GM10266 (cell line): ENCODE data around the gene MAP3K9.

Experiments
- DNase-seq: peaks from one replicate; pipeline ENCODE4 v3.0.0; 2012; ENCODE audit errors: extremely low spot score
- CTCF ChIP-seq: IDR thresholded peaks from 2 replicates; pipeline ENCODE4 v1.5.1; 2012; ENCODE audit warnings: mild to moderate bottlenecking, low read depth; ENCODE audit not compliant: control insufficient read depth, insufficient read depth; ENCODE audit errors: missing control alignments

Gene MAP3K9

GRCh38 chr14:70696026-70696425, 113.3 kb downstream of the MAP3K9 start:
- no peak for TF ChIP-seq CTCF
- no peak for DNase-seq

- no peak for TF ChIP-seq CTCF
- DNase-seq = no peak
Measured at GRCh38 chr14:70692210-70692609, 117.1 kb downstream of the MAP3K9 start.

GRCh38 chr14:70685474-70686197, 123.7 kb downstream of the MAP3K9 start:
- no peak for DNase-seq
- TF ChIP-seq CTCF = no peak

GRCh38 chr14:70683983-70684382, 125.3 kb downstream of the MAP3K9 start:
- DNase-seq = no peak

GRCh38 chr14:70680748-70681147, 128.6 kb downstream of the MAP3K9 start:
- no peak for TF ChIP-seq CTCF
- no peak for DNase-seq

More at GRCh38 chr14:70683983-70684382, 125.3 kb downstream of the MAP3K9 start:
- TF ChIP-seq CTCF = no peak

GRCh38 chr14:70677341-70677740, 132.0 kb downstream of the MAP3K9 start:
- no peak for TF ChIP-seq CTCF
- no peak for DNase-seq
